Trophoblast cell (in vitro differentiated cells and primary cell): ENCODE results near the gene SERAC1.
A peak's percentile ranks its signal among the peaks of the same experiment; 100 is the strongest.
"Not testable (repeated sequence)": the region's sequence is repeated elsewhere in the genome, so short reads cannot be mapped to it uniquely, and the experiment has no call there.

Experiments used
- DNase-seq, 2 donors: peaks; one replicate each; pipeline ENCODE4 v3.0.0-alpha.2; 2016
- H2AFZ ChIP-seq: 2 replicates; pipeline ENCODE4 v1.6.1; 2013; ENCODE audit warnings: low read length, moderate library complexity, mild to moderate bottlenecking; ENCODE audit not compliant: insufficient read depth, poor library complexity
- H2AK5ac ChIP-seq: 2 replicates; pipeline ENCODE4 v1.6.1; 2013; ENCODE audit warnings: mild to moderate bottlenecking, low read length
- H2BK120ac ChIP-seq: 2 replicates; pipeline ENCODE4 v1.6.1; 2013; ENCODE audit warnings: low read length, mild to moderate bottlenecking, moderate library complexity; ENCODE audit not compliant: insufficient read depth, poor library complexity
- H2BK12ac ChIP-seq: 2 replicates; pipeline ENCODE4 v1.6.1; 2013; ENCODE audit warnings: mild to moderate bottlenecking, low read length, moderate library complexity
- H2BK5ac ChIP-seq: 2 replicates; pipeline ENCODE4 v1.6.1; 2013; ENCODE audit warnings: low read length, low read depth, moderate library complexity, mild to moderate bottlenecking; ENCODE audit not compliant: poor library complexity
- H3K14ac ChIP-seq: 2 replicates; pipeline ENCODE4 v1.6.1; 2013; ENCODE audit warnings: mild to moderate bottlenecking, low read length
- H3K18ac ChIP-seq: 2 replicates; pipeline ENCODE4 v1.6.1; 2013; ENCODE audit warnings: mild to moderate bottlenecking, low read length
- H3K23ac ChIP-seq: 2 replicates; pipeline ENCODE4 v1.6.1; 2013; ENCODE audit warnings: low read length
- H3K27ac ChIP-seq: 2 replicates; pipeline ENCODE4 v1.5.1; 2013; ENCODE audit warnings: low read depth, mild to moderate bottlenecking, inconsistent platforms, low read length, moderate library complexity
- H3K27me3 ChIP-seq: 2 replicates; pipeline ENCODE4 v1.6.1; 2013; ENCODE audit warnings: inconsistent platforms, mild to moderate bottlenecking, low read length, moderate library complexity; ENCODE audit not compliant: insufficient read depth
- H3K36me3 ChIP-seq, 2 experiments: 1 replicate in 1 of 2; 2 replicates in 1 of 2; pipeline ENCODE4 v1.6.1; 2013; ENCODE audit warnings: low read length in 2 of 2, mild to moderate bottlenecking in 2 of 2, moderate library complexity in 1 of 2; ENCODE audit not compliant: insufficient read depth in 2 of 2, control insufficient read depth in 1 of 2
- H3K4ac ChIP-seq: 2 replicates; pipeline ENCODE4 v1.6.1; 2013; ENCODE audit warnings: low read depth, mild to moderate bottlenecking, low read length, moderate library complexity
- H3K4me1 ChIP-seq, 2 experiments: 1 replicate in 1 of 2; 2 replicates in 1 of 2; pipeline ENCODE4 v1.6.1; 2013; ENCODE audit warnings: low read length in 2 of 2, mild to moderate bottlenecking in 2 of 2, moderate library complexity in 1 of 2; ENCODE audit not compliant: insufficient read depth in 2 of 2, control insufficient read depth in 1 of 2
- H3K4me2 ChIP-seq: 2 replicates; pipeline ENCODE4 v1.6.1; 2013; ENCODE audit warnings: inconsistent platforms, mild to moderate bottlenecking, low read length, moderate library complexity
- H3K4me3 ChIP-seq: 2 replicates; pipeline ENCODE4 v1.5.1; 2013; ENCODE audit warnings: mild to moderate bottlenecking, low read depth, low read length, inconsistent platforms
- H3K79me1 ChIP-seq: one replicate; pipeline ENCODE4 v1.6.1; 2013; ENCODE audit warnings: low read length
- H3K79me2 ChIP-seq: 2 replicates; pipeline ENCODE4 v1.6.1; 2013; ENCODE audit warnings: low read length, mild to moderate bottlenecking; ENCODE audit not compliant: control insufficient read depth, insufficient read depth, poor library complexity
- H3K9ac ChIP-seq: 2 replicates; pipeline ENCODE4 v1.6.1; 2013; ENCODE audit warnings: mild to moderate bottlenecking, low read length
- H3K9me3 ChIP-seq: 2 replicates; pipeline ENCODE4 v1.6.1; 2013; ENCODE audit warnings: low read depth, mild to moderate bottlenecking, control low read depth, inconsistent platforms, low read length; ENCODE audit not compliant: insufficient read depth
- H4K12ac ChIP-seq: 2 replicates; pipeline ENCODE4 v1.6.1; 2013; ENCODE audit warnings: low read depth, mild to moderate bottlenecking, low read length, moderate library complexity
- H4K8ac ChIP-seq: 2 replicates; pipeline ENCODE4 v1.6.1; 2013; ENCODE audit warnings: low read depth, mild to moderate bottlenecking, low read length, moderate library complexity
- H4K91ac ChIP-seq: one replicate; pipeline ENCODE4 v1.6.1; 2013; ENCODE audit warnings: low read depth, mild to moderate bottlenecking, low read length, moderate library complexity
- WGBS: extraction: QIAGEN DNeasy Blood & Tissue Kit; methylation state at CpG from one replicate; pipeline ENCODE4 v1.1.7; 2013; ENCODE audit warnings: missing lambda C conversion rate; ENCODE audit not compliant: insufficient read length, insufficient coverage; ENCODE audit errors: extremely low coverage; 5-methylcytosine and 5-hydroxymethylcytosine counted together

The SERAC1 gene

GRCh38 chr6:158177712-158178111 lies 9.7 kb upstream of the SERAC1 start:
- not testable (repeated sequence) for H2AK5ac ChIP-seq, H2BK5ac ChIP-seq, H3K18ac ChIP-seq, H3K79me1 ChIP-seq, H3K9ac ChIP-seq, H3K79me2 ChIP-seq, H2BK12ac ChIP-seq, H3K4me1 ChIP-seq, H3K14ac ChIP-seq, H2BK120ac ChIP-seq, H3K4me3 ChIP-seq, H4K8ac ChIP-seq, H3K36me3 ChIP-seq, H3K27me3 ChIP-seq, H3K23ac ChIP-seq, H3K4ac ChIP-seq, DNase-seq, H4K12ac ChIP-seq, H3K9me3 ChIP-seq, H3K4me2 ChIP-seq, H2AFZ ChIP-seq, H3K27ac ChIP-seq, H4K91ac ChIP-seq
- no CpG with 5 or more reads among the region's 3 CpGs for WGBS

- H3K27me3 ChIP-seq: no peaks in the 10 kb centered on the region
- no peak overlapping the region for H3K4me2 ChIP-seq
- no peak overlapping the region for H3K23ac ChIP-seq
- H4K8ac ChIP-seq: no peak overlapping the region
- no peaks in the 10 kb centered on the region for H3K79me2 ChIP-seq
- H3K18ac ChIP-seq: no peak overlapping the region
- no peak overlapping the region for H2BK5ac ChIP-seq
- H4K91ac ChIP-seq: no peak overlapping the region
- H2BK12ac ChIP-seq: no peak overlapping the region
- no peak overlapping the region for H3K4me3 ChIP-seq
- no CpG with 5 or more reads among the region's 3 CpGs for WGBS
- DNase-seq: no peak
- no peak overlapping the region for H2BK120ac ChIP-seq
- no peak overlapping the region for H3K27ac ChIP-seq
- peaks cover 4 to 5% of the 10 kb centered on the region in 2 experiments for H3K4me1 ChIP-seq
- H3K4ac ChIP-seq: no peak overlapping the region
- H2AK5ac ChIP-seq: no peak overlapping the region
- H3K9me3 ChIP-seq: no peaks in the 10 kb centered on the region
- no peak overlapping the region for H3K14ac ChIP-seq
- H3K79me1 ChIP-seq: peaks cover 5% of the 10 kb centered on the region
- H4K12ac ChIP-seq: no peak overlapping the region
- H2AFZ ChIP-seq: no peak overlapping the region
- peaks cover 0 to 2% of the 10 kb centered on the region in 2 experiments for H3K36me3 ChIP-seq
- no peak overlapping the region for H3K9ac ChIP-seq
Observed at GRCh38 chr6:158175111-158175510, 7.0 kb upstream of the SERAC1 start.

GRCh38 chr6:158174514-158174913 lies 6.5 kb upstream of the SERAC1 start:
- no peak overlapping the region for H4K91ac ChIP-seq
- WGBS: no CpG with 5 or more reads among the region's 2 CpGs
- no peaks in the 10 kb centered on the region for H3K27me3 ChIP-seq
- H3K9me3 ChIP-seq: no peaks in the 10 kb centered on the region
- no peak overlapping the region for H3K9ac ChIP-seq
- no peaks in the 10 kb centered on the region for H3K79me2 ChIP-seq
- H2AK5ac ChIP-seq: no peak overlapping the region
- peaks cover 5% of the 10 kb centered on the region for H3K79me1 ChIP-seq
- H3K4me1 ChIP-seq: peaks cover 4 to 6% of the 10 kb centered on the region in 2 experiments
- H3K36me3 ChIP-seq: peaks cover 0 to 2% of the 10 kb centered on the region in 2 experiments
- no peak overlapping the region for H4K12ac ChIP-seq
- no peak overlapping the region for H3K4me2 ChIP-seq
- no peak overlapping the region for H3K23ac ChIP-seq
- H2BK12ac ChIP-seq: no peak overlapping the region
- no peak overlapping the region for H3K14ac ChIP-seq
- no peak overlapping the region for H3K18ac ChIP-seq
- no peak overlapping the region for H4K8ac ChIP-seq
- no peak overlapping the region for H2BK120ac ChIP-seq
- no peak overlapping the region for H2AFZ ChIP-seq
- no peak overlapping the region for H3K4me3 ChIP-seq
- H3K4ac ChIP-seq: no peak overlapping the region
- H3K27ac ChIP-seq: no peak overlapping the region
- H2BK5ac ChIP-seq: no peak overlapping the region
- peak in 1 of 2 donors; percentile 70 for DNase-seq

- peak in 1 of 2 donors; percentile 17 for DNase-seq
Observed at GRCh38 chr6:158174024-158174423, 6.0 kb upstream of the SERAC1 start.

More at GRCh38 chr6:158174024-158174423, 6.0 kb upstream of the SERAC1 start:
- H3K4me3 ChIP-seq: no peak overlapping the region
- H3K27ac ChIP-seq: no peak overlapping the region
- H2BK120ac ChIP-seq: no peak overlapping the region
- no peaks in the 10 kb centered on the region for H3K9me3 ChIP-seq
- WGBS: no CpG with 5 or more reads among the region's 2 CpGs
- no peak overlapping the region for H3K4me2 ChIP-seq
- H3K27me3 ChIP-seq: no peaks in the 10 kb centered on the region
- no peak overlapping the region for H3K18ac ChIP-seq
- H4K12ac ChIP-seq: no peak overlapping the region
- H3K79me2 ChIP-seq: no peaks in the 10 kb centered on the region
- H3K4ac ChIP-seq: no peak overlapping the region
- no peak overlapping the region for H3K9ac ChIP-seq
- H3K14ac ChIP-seq: no peak overlapping the region
- no peak overlapping the region for H2AK5ac ChIP-seq
- H4K91ac ChIP-seq: no peak overlapping the region
- no peak overlapping the region for H4K8ac ChIP-seq
- H3K79me1 ChIP-seq: peaks cover 5% of the 10 kb centered on the region
- peaks cover 4 to 6% of the 10 kb centered on the region in 2 experiments for H3K4me1 ChIP-seq
- H2AFZ ChIP-seq: no peak overlapping the region
- H3K36me3 ChIP-seq: peaks cover 0 to 2% of the 10 kb centered on the region in 2 experiments
- H3K23ac ChIP-seq: no peak overlapping the region
- no peak overlapping the region for H2BK5ac ChIP-seq
- H2BK12ac ChIP-seq: no peak overlapping the region
